GM23338 (cell line): ENCODE results near the gene DLST. TPM values are rescaled to one million over a fixed set of nuclear protein-coding genes. Genes with fewer than 3 reads are reported as not detected.

ENCODE experiments used
- ATAC-seq: fragments of 200-7000 bp; cut with Tn5 transposase; 3 replicates; pipeline ENCODE4 v1.9.1; 2020
- DNase-seq: peaks from one replicate; pipeline ENCODE4 v3.0.0-alpha.2; 2015; ENCODE audit warnings: low spot score
- H2AFZ ChIP-seq: fragments of 200-600 bp; sonication (generic); 2 replicates; pipeline ENCODE4 v1.8.0; 2016; ENCODE audit warnings: antibody characterized with exemption, mild to moderate bottlenecking, moderate library complexity
- H3F3A ChIP-seq: fragments of 200-600 bp; sonication (generic); replicated peaks from 2 replicates; pipeline ENCODE4 v1.8.0; 2017; ENCODE audit warnings: antibody characterized with exemption, mixed run types, low read depth
- H3K27ac ChIP-seq: fragments of 200-600 bp; sonication (generic); 2 replicates; pipeline ENCODE4 v1.6.1; 2016; ENCODE audit warnings: low read depth
- H3K27me3 ChIP-seq: fragments of 200-600 bp; sonication (generic); 2 replicates; pipeline ENCODE4 v1.8.0; 2016; ENCODE audit warnings: mild to moderate bottlenecking, mixed run types, moderate library complexity; ENCODE audit not compliant: insufficient read depth
- H3K36me3 ChIP-seq: fragments of 200-600 bp; sonication (generic); 2 replicates; pipeline ENCODE4 v1.8.0; 2016; ENCODE audit warnings: mild to moderate bottlenecking; ENCODE audit not compliant: insufficient read depth
- H3K4me1 ChIP-seq: fragments of 200-600 bp; sonication (generic); 2 replicates; pipeline ENCODE4 v1.8.0; 2016; ENCODE audit warnings: mild to moderate bottlenecking, moderate library complexity; ENCODE audit not compliant: insufficient read depth
- H3K4me2 ChIP-seq: fragments of 200-600 bp; sonication (generic); 2 replicates; pipeline ENCODE4 v1.7.1; 2017; ENCODE audit warnings: mixed run types
- H3K4me3 ChIP-seq: fragments of 200-600 bp; sonication (generic); 2 replicates; pipeline ENCODE4 v1.6.1; 2016; ENCODE audit warnings: mixed run types
- H3K79me2 ChIP-seq: fragments of 200-600 bp; sonication (generic); replicated peaks from 2 replicates; pipeline ENCODE4 v1.8.0; 2017; ENCODE audit warnings: mild to moderate bottlenecking; ENCODE audit not compliant: insufficient read depth
- H3K9me2 ChIP-seq: fragments of 200-600 bp; sonication (generic); 2 replicates; pipeline ENCODE4 v1.8.0; 2017; ENCODE audit not compliant: insufficient read depth
- H4K20me1 ChIP-seq: fragments of 200-600 bp; sonication (generic); replicated peaks from 2 replicates; pipeline ENCODE4 v1.8.0; 2017; ENCODE audit warnings: mild to moderate bottlenecking; ENCODE audit not compliant: insufficient read depth
- H3K27ac Mint-ChIP-seq: 2 replicates; pipeline ENCODE4 v1.8.0; 2020; ENCODE audit warnings: inconsistent platforms, mild to moderate bottlenecking, moderate library complexity, mixed read lengths
- H3K27me3 Mint-ChIP-seq: 3 replicates; pipeline ENCODE4 v1.8.0; 2022; ENCODE audit warnings: low read depth, mild to moderate bottlenecking, moderate library complexity, mixed read lengths, inconsistent platforms; ENCODE audit not compliant: insufficient read depth, poor library complexity
- H3K36me3 Mint-ChIP-seq: 3 replicates; pipeline ENCODE4 v1.8.0; 2021; ENCODE audit warnings: low read depth, mild to moderate bottlenecking, inconsistent platforms, moderate library complexity, mixed read lengths
- H3K4me1 Mint-ChIP-seq: 3 replicates; pipeline ENCODE4 v1.8.0; 2020; ENCODE audit warnings: mild to moderate bottlenecking, inconsistent platforms, mixed read lengths
- H3K4me3 Mint-ChIP-seq: 3 replicates; pipeline ENCODE4 v1.8.0; 2021; ENCODE audit warnings: moderate library complexity, mild to moderate bottlenecking, inconsistent platforms, mixed read lengths
- H3K9me3 Mint-ChIP-seq: 3 replicates; pipeline ENCODE4 v1.8.0; 2020; ENCODE audit warnings: moderate library complexity, mild to moderate bottlenecking, inconsistent platforms, mixed read lengths
- CREB1 ChIP-seq: fragments of 250-450 bp; sonication (Bioruptor Pico); IDR thresholded peaks from 2 replicates; pipeline ENCODE4 v1.5.0; 2020; ENCODE audit warnings: low read depth, mild to moderate bottlenecking, moderate library complexity
- ETS1 ChIP-seq: IDR thresholded peaks from 2 replicates; pipeline ENCODE4 v1.6.1; 2016; ENCODE audit warnings: antibody characterized with exemption
- EZH2 ChIP-seq: fragments of 200-600 bp; sonication (generic); IDR thresholded peaks from one replicate; pipeline ENCODE4 v1.8.0; 2017; ENCODE audit warnings: antibody characterized with exemption, mild to moderate bottlenecking, low read depth; ENCODE audit not compliant: unreplicated experiment
- NANOG ChIP-seq: IDR thresholded peaks from 2 replicates; pipeline ENCODE4 v1.6.1; 2016; ENCODE audit warnings: antibody characterized with exemption, borderline replicate concordance
- POLR2AphosphoS5 ChIP-seq: IDR thresholded peaks from 2 replicates; pipeline ENCODE4 v1.6.1; 2016; ENCODE audit warnings: antibody characterized with exemption, low read depth
- REST ChIP-seq: IDR thresholded peaks from one replicate; pipeline ENCODE4 v1.6.1; 2018; ENCODE audit warnings: antibody characterized with exemption; ENCODE audit not compliant: unreplicated experiment
- STAT1 ChIP-seq: IDR thresholded peaks from one replicate; pipeline ENCODE4 v1.6.1; 2016; ENCODE audit warnings: antibody characterized with exemption; ENCODE audit not compliant: unreplicated experiment
- ZNF114 ChIP-seq: fragments of 250-450 bp; sonication (Bioruptor Pico); IDR thresholded peaks from 2 replicates; pipeline ENCODE4 v1.5.0; 2020; ENCODE audit warnings: mild to moderate bottlenecking, moderate library complexity
- ZNF331 ChIP-seq: fragments of 250-450 bp; sonication (Bioruptor Pico); IDR thresholded peaks from 2 replicates; pipeline ENCODE4 v1.5.0; 2020; ENCODE audit warnings: low read depth, mild to moderate bottlenecking, moderate library complexity
- polyA plus RNA-seq: library from polyadenylated mRNA; unstranded; fragments of >200 nt; fragmentation: Nextera tagmentation; extraction: Ambion mirVana; gene quantifications from 2 replicates; pipeline ENCODE4 v1.2.1, GENCODE V29; 2016
- total RNA-seq: library from RNA; depleted of rRNA; stranded (reverse); fragments of >200 nt; shearing (Covaris generic); gene quantifications from 2 replicates; pipeline ENCODE4 v1.2.3, GENCODE V29; 2014
- TF ChIP-seq, protein P1 (sequence below), 2 experiments: fragments of 200-600 bp in 1 of 2; sonication (generic) in 1 of 2; conservative IDR thresholded peaks; 2 replicates each; pipeline versions ENCODE4 v1.5.1 to v1.6.1; 2016 to 2017; ENCODE audit warnings: antibody characterized with exemption in 2 of 2, low read depth in 2 of 2, mild to moderate bottlenecking in 2 of 2, moderate library complexity in 1 of 2
- TF ChIP-seq, protein P2 (sequence below): fragments of 250-450 bp; sonication (Bioruptor Pico); IDR thresholded peaks from 2 replicates; pipeline ENCODE4 v1.5.0; 2020; ENCODE audit warnings: mild to moderate bottlenecking, moderate library complexity

The DLST gene
- total and polyA plus RNA-seq, 2 experiments from 2014 or later: 11.2 to 106 TPM

DNA sequence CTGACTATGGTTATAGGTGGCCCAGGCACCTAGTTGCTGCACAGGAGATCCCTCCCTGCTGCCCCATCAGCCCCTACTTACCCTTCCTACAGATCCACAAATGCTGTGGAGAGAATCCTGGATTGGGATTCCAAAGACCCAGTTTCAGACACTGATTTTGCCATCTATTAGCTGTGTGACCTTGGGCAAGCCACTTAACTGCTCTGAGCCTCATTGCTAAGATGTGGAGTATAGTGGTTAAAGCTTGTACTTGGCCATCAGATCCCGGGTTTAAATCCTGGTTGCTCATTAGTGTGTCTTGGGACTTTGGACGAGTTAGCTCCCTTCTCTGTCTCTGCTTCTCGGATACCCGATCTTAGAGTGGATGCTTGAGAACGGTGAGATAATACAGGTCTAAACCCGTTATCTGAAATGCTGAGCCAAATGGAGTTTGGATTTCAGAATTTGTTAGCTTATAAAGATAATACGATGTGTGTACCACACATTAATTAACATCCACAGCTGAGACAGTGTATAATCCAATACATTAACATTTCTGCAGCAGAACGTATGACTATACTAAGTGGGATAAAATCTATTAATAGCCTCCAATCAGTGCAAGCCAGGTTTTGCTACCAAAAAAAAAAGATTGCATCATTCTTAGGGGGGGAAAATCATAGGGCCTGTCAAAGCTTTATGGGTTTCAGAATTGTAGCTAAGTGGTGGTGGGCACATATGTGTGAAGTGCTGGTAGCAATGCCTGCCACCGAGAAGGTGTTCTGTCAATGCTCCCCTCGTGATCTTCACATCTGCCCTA is 21.8 kb upstream of the DLST start:
- Histone ChIP-seq H3K79me2 (no peaks in the 10 kb centered on the region), H3K27ac (no peak overlapping the region)

More for the DNA sequence above, 21.8 kb upstream of the DLST start:
- no peak overlapping the region for H3K27ac Mint-ChIP-seq
- DNase-seq (no peak), ATAC-seq (no peak)
- no peaks in the 10 kb centered on the region for H3K36me3 Mint-ChIP-seq
- Histone ChIP-seq H3F3A (no peaks in the 10 kb centered on the region), H3K4me3 (no peak overlapping the region), H3K36me3 (no peaks in the 10 kb centered on the region), H3K27me3 (no peaks in the 10 kb centered on the region), H3K9me2 (no peaks in the 10 kb centered on the region), H2AFZ (no peak overlapping the region), H3K4me2 (no peak overlapping the region), H4K20me1 (no peaks in the 10 kb centered on the region), H3K4me1 (no peaks in the 10 kb centered on the region)
- TF ChIP-seq POLR2AphosphoS5 (no peak), ZNF331 (CRISPR knock-in tag) (no peak), ZNF114 (no peak), STAT1 (no peak), EZH2 (no peak), NANOG (no peak), ETS1 (no peak), CREB1 (CRISPR knock-in tag) (no peak), REST (no peak)
- TF ChIP-seq, protein P1, sequence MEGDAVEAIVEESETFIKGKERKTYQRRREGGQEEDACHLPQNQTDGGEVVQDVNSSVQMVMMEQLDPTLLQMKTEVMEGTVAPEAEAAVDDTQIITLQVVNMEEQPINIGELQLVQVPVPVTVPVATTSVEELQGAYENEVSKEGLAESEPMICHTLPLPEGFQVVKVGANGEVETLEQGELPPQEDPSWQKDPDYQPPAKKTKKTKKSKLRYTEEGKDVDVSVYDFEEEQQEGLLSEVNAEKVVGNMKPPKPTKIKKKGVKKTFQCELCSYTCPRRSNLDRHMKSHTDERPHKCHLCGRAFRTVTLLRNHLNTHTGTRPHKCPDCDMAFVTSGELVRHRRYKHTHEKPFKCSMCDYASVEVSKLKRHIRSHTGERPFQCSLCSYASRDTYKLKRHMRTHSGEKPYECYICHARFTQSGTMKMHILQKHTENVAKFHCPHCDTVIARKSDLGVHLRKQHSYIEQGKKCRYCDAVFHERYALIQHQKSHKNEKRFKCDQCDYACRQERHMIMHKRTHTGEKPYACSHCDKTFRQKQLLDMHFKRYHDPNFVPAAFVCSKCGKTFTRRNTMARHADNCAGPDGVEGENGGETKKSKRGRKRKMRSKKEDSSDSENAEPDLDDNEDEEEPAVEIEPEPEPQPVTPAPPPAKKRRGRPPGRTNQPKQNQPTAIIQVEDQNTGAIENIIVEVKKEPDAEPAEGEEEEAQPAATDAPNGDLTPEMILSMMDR (conservative IDR thresholded peaks at IDR 0.05; ENCODE audit: low read depth in 2 of 2): no peak
- TF ChIP-seq, protein P2, sequence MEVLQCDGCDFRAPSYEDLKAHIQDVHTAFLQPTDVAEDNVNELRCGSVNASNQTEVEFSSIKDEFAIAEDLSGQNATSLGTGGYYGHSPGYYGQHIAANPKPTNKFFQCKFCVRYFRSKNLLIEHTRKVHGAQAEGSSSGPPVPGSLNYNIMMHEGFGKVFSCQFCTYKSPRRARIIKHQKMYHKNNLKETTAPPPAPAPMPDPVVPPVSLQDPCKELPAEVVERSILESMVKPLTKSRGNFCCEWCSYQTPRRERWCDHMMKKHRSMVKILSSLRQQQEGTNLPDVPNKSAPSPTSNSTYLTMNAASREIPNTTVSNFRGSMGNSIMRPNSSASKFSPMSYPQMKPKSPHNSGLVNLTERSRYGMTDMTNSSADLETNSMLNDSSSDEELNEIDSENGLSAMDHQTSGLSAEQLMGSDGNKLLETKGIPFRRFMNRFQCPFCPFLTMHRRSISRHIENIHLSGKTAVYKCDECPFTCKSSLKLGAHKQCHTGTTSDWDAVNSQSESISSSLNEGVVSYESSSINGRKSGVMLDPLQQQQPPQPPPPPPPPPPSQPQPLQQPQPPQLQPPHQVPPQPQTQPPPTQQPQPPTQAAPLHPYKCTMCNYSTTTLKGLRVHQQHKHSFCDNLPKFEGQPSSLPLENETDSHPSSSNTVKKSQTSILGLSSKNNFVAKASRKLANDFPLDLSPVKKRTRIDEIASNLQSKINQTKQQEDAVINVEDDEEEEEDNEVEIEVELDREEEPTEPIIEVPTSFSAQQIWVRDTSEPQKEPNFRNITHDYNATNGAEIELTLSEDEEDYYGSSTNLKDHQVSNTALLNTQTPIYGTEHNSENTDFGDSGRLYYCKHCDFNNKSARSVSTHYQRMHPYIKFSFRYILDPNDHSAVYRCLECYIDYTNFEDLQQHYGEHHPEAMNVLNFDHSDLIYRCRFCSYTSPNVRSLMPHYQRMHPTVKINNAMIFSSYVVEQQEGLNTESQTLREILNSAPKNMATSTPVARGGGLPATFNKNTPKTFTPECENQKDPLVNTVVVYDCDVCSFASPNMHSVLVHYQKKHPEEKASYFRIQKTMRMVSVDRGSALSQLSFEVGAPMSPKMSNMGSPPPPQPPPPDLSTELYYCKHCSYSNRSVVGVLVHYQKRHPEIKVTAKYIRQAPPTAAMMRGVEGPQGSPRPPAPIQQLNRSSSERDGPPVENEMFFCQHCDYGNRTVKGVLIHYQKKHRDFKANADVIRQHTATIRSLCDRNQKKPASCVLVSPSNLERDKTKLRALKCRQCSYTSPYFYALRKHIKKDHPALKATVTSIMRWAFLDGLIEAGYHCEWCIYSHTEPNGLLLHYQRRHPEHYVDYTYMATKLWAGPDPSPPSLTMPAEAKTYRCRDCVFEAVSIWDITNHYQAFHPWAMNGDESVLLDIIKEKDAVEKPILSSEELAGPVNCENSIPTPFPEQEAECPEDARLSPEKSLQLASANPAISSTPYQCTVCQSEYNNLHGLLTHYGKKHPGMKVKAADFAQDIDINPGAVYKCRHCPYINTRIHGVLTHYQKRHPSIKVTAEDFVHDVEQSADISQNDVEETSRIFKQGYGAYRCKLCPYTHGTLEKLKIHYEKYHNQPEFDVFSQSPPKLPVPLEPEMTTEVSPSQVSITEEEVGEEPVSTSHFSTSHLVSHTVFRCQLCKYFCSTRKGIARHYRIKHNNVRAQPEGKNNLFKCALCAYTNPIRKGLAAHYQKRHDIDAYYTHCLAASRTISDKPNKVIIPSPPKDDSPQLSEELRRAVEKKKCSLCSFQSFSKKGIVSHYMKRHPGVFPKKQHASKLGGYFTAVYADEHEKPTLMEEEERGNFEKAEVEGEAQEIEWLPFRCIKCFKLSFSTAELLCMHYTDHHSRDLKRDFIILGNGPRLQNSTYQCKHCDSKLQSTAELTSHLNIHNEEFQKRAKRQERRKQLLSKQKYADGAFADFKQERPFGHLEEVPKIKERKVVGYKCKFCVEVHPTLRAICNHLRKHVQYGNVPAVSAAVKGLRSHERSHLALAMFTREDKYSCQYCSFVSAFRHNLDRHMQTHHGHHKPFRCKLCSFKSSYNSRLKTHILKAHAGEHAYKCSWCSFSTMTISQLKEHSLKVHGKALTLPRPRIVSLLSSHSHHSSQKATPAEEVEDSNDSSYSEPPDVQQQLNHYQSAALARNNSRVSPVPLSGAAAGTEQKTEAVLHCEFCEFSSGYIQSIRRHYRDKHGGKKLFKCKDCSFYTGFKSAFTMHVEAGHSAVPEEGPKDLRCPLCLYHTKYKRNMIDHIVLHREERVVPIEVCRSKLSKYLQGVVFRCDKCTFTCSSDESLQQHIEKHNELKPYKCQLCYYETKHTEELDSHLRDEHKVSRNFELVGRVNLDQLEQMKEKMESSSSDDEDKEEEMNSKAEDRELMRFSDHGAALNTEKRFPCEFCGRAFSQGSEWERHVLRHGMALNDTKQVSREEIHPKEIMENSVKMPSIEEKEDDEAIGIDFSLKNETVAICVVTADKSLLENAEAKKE (CRISPR knock-in tag): no peak
- peaks cover 1% of the 10 kb centered on the region for H3K27me3 Mint-ChIP-seq
- no peaks in the 10 kb centered on the region for H3K9me3 Mint-ChIP-seq
- no peaks in the 10 kb centered on the region for H3K4me1 Mint-ChIP-seq
- H3K4me3 Mint-ChIP-seq: no peak overlapping the region
